ENCODE measurements around the gene FERMT2.

FERMT2 gene

DNA sequence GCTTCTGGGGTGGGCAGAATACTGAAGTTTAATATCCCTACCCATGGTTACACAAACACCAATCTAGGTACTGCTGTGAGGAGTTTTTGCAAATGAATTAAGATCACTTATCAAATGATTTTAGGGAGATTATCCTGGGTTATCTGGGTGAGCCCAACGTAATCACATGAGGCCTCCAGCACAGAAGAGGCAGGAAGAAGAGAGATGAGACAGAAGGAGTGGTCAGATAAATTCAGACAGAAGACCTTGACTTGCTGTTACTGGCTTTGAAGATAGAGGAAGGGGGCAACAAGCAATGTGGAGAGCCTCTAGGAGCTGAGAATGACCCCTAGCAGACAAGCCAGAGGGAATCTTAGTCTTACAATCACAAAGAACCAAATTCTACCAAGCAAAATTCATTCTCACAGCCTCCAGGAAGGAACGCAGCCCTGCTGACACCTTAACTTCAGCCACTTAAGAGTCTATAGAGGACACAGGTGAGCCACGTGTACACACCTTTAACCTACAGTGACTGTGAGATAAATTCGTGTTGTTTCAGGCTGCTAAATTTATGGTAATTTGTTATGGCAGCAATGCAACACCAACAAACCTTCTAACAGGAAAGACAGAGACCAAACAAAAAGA is 49.4 kb downstream of the FERMT2 start:
- Histone ChIP-seq H3K9me3 (ENCODE audit: control insufficient read depth, low read length) (no peaks in the 10 kb centered on the region), H3K4me1 (ENCODE audit: control insufficient read depth, insufficient read depth, low read length, poor library complexity, severe bottlenecking) (peaks cover 19% of the 10 kb centered on the region), H3K36me3 (ENCODE audit: control insufficient read depth, insufficient read depth, low read length) (peaks cover 31% of the 10 kb centered on the region), H3K27ac (ENCODE audit: low read depth, low read length, severe bottlenecking) (no peak overlapping the region), H3K4me3 (ENCODE audit: extremely low read depth, insufficient read depth, low read length, poor library complexity, severe bottlenecking) (no peak overlapping the region)
- 0% methylated on average over 1 of the region's 4 CpGs for WGBS, 2 experiments (ENCODE audit: insufficient coverage in 2 of 2)

DNA sequence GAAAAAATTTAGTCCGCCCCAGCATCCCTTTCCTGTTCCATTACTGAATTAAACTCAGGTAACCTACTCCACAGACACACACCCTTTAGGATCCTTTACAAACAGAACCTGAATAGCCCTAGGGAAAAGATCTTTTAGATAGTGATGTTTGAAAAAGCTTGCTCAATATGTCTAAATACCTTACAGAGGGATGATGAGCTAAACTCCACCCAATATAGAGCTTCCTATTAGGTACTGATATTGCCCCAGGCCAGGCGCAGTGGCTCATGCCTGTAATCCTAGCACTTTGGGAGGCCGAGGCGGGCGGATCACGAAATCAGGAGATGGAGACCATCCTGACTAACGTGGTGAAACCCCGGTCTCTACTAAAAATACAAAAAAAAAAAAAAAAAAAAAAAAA is 50.1 kb downstream of the FERMT2 start:
- Histone ChIP-seq H3K4me1 (ENCODE audit: control insufficient read depth, insufficient read depth, low read length, poor library complexity, severe bottlenecking) (peaks cover 11% of the 10 kb centered on the region), H3K36me3 (ENCODE audit: control insufficient read depth, insufficient read depth, low read length) (peaks cover 35% of the 10 kb centered on the region), H3K4me3 (ENCODE audit: extremely low read depth, insufficient read depth, low read length, poor library complexity, severe bottlenecking) (no peak overlapping the region), H3K27ac (ENCODE audit: low read depth, low read length, severe bottlenecking) (no peak overlapping the region), H3K9me3 (ENCODE audit: control insufficient read depth, low read length) (no peaks in the 10 kb centered on the region)
- WGBS, 2 experiments (ENCODE audit: insufficient coverage in 2 of 2) = no CpG with 5 or more reads among the region's 8 CpGs

DNA sequence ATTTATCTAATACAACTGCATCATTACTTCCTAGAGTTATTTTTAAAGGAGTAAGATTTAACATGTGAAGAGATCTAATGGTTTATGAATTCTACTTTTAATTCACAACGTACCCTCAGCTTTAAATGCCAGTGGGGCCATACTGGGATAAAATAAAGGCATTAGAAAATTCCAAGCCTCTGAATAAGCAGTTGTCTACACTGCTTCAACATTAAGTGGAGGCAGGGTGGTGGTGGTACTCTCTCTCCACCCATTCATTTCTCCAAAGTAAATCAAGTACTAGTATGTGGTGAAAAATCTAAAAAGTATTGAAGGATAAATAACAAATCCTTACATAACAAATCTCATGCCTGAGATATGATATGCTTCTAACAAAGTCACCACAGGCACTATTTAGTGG is 52.4 kb downstream of the FERMT2 start:
- no CpG with 5 or more reads among the region's 1 CpG for WGBS, 2 experiments (ENCODE audit: insufficient coverage in 2 of 2)
- Histone ChIP-seq H3K36me3 (ENCODE audit: control insufficient read depth, insufficient read depth, low read length) (peaks cover 40% of the 10 kb centered on the region), H3K4me1 (ENCODE audit: control insufficient read depth, insufficient read depth, low read length, poor library complexity, severe bottlenecking) (peaks cover 5% of the 10 kb centered on the region), H3K27ac (ENCODE audit: low read depth, low read length, severe bottlenecking) (no peak overlapping the region), H3K4me3 (ENCODE audit: extremely low read depth, insufficient read depth, low read length, poor library complexity, severe bottlenecking) (no peak overlapping the region), H3K9me3 (ENCODE audit: control insufficient read depth, low read length) (no peaks in the 10 kb centered on the region)

DNA sequence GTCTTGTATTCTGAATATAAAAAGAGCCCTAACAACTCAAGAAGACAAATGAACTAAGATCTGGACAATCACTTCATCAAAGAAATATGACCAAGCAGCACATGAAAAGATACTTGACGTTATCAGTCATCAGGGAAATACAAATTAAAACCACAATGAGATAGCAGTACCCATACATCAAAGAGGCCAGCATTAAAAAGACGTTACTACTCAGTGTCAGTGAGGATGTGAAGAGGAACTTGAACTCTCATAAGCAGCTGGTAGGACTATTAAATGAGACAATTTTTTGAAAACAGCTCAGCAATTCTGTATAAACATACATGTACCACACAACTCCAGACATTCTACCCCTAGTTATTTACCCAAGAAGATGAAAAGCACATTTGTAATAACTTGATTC is 55.9 kb downstream of the FERMT2 start:
- Histone ChIP-seq H3K27ac (ENCODE audit: low read depth, low read length, severe bottlenecking) (no peak overlapping the region), H3K36me3 (ENCODE audit: control insufficient read depth, insufficient read depth, low read length) (peaks cover 50% of the 10 kb centered on the region), H3K4me1 (ENCODE audit: control insufficient read depth, insufficient read depth, low read length, poor library complexity, severe bottlenecking) (no peaks in the 10 kb centered on the region), H3K4me3 (ENCODE audit: extremely low read depth, insufficient read depth, low read length, poor library complexity, severe bottlenecking) (no peak overlapping the region), H3K9me3 (ENCODE audit: control insufficient read depth, low read length) (no peaks in the 10 kb centered on the region)
- WGBS, 2 experiments (ENCODE audit: insufficient coverage in 2 of 2) = 79% methylated on average over 2 of the region's 2 CpGs; no CpG with 5 or more reads in 1 of the 2 experiments

DNA sequence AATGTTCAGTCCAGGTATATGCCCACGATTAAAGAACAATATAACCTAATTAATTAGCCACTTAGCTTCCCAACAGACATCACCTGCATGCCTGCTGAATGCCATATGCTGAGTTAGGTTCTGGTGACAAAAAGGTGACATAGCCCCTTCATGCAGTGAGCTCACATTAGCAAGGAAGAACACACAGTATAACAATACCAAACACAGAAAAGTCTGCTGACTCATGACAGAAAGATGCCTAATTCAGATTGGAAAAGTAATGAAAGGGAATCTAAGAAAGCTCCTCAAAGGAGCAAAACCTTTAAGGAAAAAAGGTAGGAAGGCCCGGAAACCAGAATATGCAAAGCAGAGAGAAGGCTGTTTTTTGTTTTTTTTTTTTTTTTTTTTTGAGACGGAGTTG is 59.0 kb downstream of the FERMT2 start:
- Histone ChIP-seq H3K4me3 (ENCODE audit: extremely low read depth, insufficient read depth, low read length, poor library complexity, severe bottlenecking) (no peak overlapping the region), H3K4me1 (ENCODE audit: control insufficient read depth, insufficient read depth, low read length, poor library complexity, severe bottlenecking) (no peaks in the 10 kb centered on the region), H3K27ac (ENCODE audit: low read depth, low read length, severe bottlenecking) (no peak overlapping the region), H3K36me3 (ENCODE audit: control insufficient read depth, insufficient read depth, low read length) (peaks cover 71% of the 10 kb centered on the region), H3K9me3 (ENCODE audit: control insufficient read depth, low read length) (no peaks in the 10 kb centered on the region)
- 92 to 100% methylated on average over 1 of the region's 3 CpGs for WGBS, 2 experiments (ENCODE audit: insufficient coverage in 2 of 2)

DNA sequence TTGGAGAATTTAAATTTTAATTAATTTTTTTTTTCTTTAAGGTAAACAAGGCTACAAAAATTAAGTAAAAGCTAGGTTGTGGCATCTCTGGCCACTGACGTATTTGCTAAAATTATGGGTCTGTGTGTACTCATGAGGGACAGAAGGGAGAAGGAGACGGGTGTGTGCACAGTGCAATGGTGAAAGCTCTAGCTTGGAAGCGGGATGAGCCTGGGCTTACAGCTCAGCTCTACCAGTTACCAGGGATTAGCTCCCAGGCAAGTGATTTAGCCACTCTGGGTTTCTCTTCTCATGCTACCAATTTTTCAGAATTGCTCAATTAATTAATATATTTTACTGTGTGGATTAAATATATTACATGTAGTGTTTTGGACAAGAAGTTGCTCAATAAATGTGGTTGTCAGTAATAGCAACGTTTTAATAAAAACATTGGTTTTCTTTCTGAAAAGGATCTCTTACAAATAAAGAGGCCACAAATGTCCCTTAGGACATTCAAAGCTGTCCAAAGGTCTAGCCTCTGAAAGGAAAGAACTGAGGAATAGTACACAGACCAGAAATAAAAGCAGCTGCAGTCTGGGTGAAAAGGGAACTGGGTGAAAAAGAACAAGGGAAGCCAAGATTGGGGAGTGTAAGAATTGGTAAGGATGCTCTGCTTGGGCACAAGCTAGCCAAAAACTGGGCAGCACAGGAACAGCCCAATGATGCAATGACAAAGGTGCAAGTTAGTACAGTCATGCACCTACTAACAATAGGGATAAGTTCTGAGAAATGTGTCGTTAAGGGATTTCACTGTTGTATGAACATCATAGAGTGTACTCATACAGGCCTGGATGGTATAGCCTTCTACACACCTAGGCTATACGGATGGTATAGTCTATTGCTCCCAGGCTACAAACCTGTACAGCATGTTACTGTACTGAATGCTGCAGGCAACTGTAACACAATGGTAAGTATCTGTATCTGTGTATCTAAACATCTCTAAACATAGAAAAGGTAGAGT is 61.7 kb downstream of the FERMT2 start:
- peaks cover 86% of the 10 kb centered on the region for H3K36me3 ChIP-seq (ENCODE audit: control insufficient read depth, insufficient read depth, low read length)
- no peaks in the 10 kb centered on the region for H3K9me3 ChIP-seq (ENCODE audit: control insufficient read depth, low read length)
- H3K4me3 ChIP-seq (ENCODE audit: extremely low read depth, insufficient read depth, low read length, poor library complexity, severe bottlenecking) = no peak overlapping the region
- no peak overlapping the region for H3K27ac ChIP-seq (ENCODE audit: low read depth, low read length, severe bottlenecking)
- 90 to 100% methylated on average over 3 to 4 of the region's 6 CpGs for whole genome bisulfite sequencing, 2 experiments (ENCODE audit: insufficient coverage in 2 of 2)
- no peaks in the 10 kb centered on the region for H3K4me1 ChIP-seq (ENCODE audit: control insufficient read depth, insufficient read depth, low read length, poor library complexity, severe bottlenecking)

DNA sequence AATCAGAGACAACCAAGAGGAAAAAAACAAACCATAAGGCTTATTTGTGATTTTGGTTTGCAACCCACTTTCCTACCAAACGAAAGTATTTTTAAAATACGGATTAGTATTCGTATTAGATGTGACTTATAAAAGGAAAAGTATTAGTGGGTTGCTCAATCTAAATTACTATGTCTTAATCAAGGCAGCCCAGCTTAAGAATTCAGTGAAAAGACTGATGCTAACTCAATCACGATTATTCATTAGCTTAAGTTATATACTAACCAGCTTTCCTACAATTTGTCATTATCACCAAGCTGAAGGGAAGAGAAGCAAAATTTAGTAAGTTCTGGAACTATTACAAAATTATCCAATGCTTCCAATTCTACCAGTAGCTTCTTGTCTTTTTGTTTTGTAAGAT is 62.7 kb downstream of the FERMT2 start:
- Histone ChIP-seq H3K4me1 (ENCODE audit: control insufficient read depth, insufficient read depth, low read length, poor library complexity, severe bottlenecking) (no peaks in the 10 kb centered on the region), H3K9me3 (ENCODE audit: control insufficient read depth, low read length) (no peaks in the 10 kb centered on the region), H3K27ac (ENCODE audit: low read depth, low read length, severe bottlenecking) (no peak overlapping the region), H3K4me3 (ENCODE audit: extremely low read depth, insufficient read depth, low read length, poor library complexity, severe bottlenecking) (no peak overlapping the region), H3K36me3 (ENCODE audit: control insufficient read depth, insufficient read depth, low read length) (peaks cover 88% of the 10 kb centered on the region)
- WGBS, 2 experiments (ENCODE audit: insufficient coverage in 2 of 2) = no CpG with 5 or more reads among the region's 4 CpGs

DNA sequence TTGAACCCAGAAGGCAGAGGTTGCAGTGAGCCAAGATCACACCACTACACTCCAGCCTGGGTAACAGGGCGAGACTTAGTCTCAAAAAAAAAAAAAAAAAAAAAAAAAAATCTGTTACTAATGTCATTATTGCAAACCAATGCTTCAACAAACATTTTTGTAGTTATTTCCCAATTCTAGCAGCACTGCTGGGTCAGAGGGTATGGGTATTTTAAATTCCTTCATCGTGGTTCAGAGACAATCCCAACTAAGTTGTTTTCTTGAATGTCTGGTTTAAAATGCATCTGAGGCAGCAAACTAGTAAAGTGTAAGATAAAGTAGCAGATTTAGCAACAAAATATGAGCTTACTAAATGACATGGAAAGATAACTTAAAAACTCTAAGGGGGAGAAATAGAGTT is 65.6 kb downstream of the FERMT2 start:
- H3K4me3 ChIP-seq (ENCODE audit: extremely low read depth, insufficient read depth, low read length, poor library complexity, severe bottlenecking) = no peak overlapping the region
- peaks cover 3% of the 10 kb centered on the region for H3K4me1 ChIP-seq (ENCODE audit: control insufficient read depth, insufficient read depth, low read length, poor library complexity, severe bottlenecking)
- H3K36me3 ChIP-seq (ENCODE audit: control insufficient read depth, insufficient read depth, low read length) = peaks cover 78% of the 10 kb centered on the region
- no CpG with 5 or more reads among the region's 2 CpGs for WGBS, 2 experiments (ENCODE audit: insufficient coverage in 2 of 2)
- H3K9me3 ChIP-seq (ENCODE audit: control insufficient read depth, low read length) = no peaks in the 10 kb centered on the region
- H3K27ac ChIP-seq (ENCODE audit: low read depth, low read length, severe bottlenecking) = no peak overlapping the region

DNA sequence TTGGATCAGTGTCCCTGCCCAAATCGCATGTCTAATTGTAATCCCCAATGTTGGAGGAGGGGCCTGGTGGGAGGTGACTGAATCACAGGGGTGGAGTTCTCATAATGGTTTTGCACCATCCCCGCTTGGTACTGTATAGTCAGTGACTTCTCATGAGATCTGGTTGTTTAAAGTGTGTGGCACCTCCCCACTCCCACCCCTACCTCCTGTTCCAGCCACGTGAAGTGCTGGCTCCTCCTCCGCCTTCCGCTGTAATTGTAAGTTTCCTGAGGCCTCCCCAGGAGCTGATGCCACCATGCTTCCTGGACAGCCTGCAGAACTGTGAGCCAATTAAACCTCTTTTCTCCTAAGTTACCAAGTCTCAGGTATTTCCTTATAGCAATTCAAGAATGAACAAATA is 67.2 kb downstream of the FERMT2 start:
- H3K4me1 ChIP-seq (ENCODE audit: control insufficient read depth, insufficient read depth, low read length, poor library complexity, severe bottlenecking) = peaks cover 3% of the 10 kb centered on the region
- H3K9me3 ChIP-seq (ENCODE audit: control insufficient read depth, low read length) = no peaks in the 10 kb centered on the region
- no peak overlapping the region for H3K4me3 ChIP-seq (ENCODE audit: extremely low read depth, insufficient read depth, low read length, poor library complexity, severe bottlenecking)
- no peak overlapping the region for H3K27ac ChIP-seq (ENCODE audit: low read depth, low read length, severe bottlenecking)
- WGBS, 2 experiments (ENCODE audit: insufficient coverage in 2 of 2) = 79 to 90% methylated on average over 3 to 4 of the region's 5 CpGs
- H3K36me3 ChIP-seq (ENCODE audit: control insufficient read depth, insufficient read depth, low read length) = peaks cover 77% of the 10 kb centered on the region

DNA sequence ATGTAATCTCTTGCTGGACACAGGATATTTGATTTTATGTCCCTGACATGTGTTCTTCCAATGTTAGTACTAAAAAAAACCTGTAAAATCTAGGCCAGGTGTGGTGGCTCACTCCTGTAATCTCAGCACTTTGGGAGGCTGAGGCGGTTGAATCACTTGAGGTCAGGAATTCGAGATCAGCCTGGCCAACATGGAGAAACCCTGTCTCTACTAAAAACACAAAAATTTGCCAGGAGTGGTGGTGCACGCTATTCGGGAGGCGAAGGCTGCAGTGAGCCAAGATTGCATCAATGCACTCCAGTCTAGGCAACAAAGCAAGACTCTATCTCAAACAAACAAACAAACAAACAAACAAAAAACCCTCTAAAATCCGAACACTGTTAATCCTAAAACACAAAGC is 68.0 kb downstream of the FERMT2 start:
- Histone ChIP-seq H3K36me3 (ENCODE audit: control insufficient read depth, insufficient read depth, low read length) (peaks cover 75% of the 10 kb centered on the region), H3K4me1 (ENCODE audit: control insufficient read depth, insufficient read depth, low read length, poor library complexity, severe bottlenecking) (peaks cover 3% of the 10 kb centered on the region)
- 93 to 94% methylated on average over 3 to 6 of the region's 6 CpGs for WGBS, 2 experiments (ENCODE audit: insufficient coverage in 2 of 2)

DNA sequence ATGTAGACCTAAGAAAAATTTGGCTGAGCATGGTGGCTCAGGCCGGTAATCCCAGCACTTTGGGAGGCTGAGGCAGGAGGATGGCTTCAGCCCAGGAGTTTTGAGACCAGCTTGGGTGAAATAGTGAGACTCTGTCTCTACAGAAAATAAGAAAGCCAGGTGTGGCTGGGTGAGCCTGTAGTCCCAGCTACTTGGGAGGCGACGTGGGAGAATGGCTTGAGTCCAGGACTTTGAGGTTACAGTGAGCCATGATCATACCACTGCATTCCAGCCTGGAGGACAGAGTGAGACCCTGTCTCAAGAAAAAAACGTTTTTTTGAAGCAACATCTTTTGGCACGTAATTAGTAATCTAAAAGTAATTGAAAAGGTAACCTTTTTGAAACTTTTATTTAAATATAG is 70.9 kb downstream of the FERMT2 start:
- H3K4me1 ChIP-seq (ENCODE audit: control insufficient read depth, insufficient read depth, low read length, poor library complexity, severe bottlenecking) = peaks cover 16% of the 10 kb centered on the region
- peaks cover 75% of the 10 kb centered on the region for H3K36me3 ChIP-seq (ENCODE audit: control insufficient read depth, insufficient read depth, low read length)
- no peak overlapping the region for H3K4me3 ChIP-seq (ENCODE audit: extremely low read depth, insufficient read depth, low read length, poor library complexity, severe bottlenecking)
- 94 to 100% methylated on average over 3 to 5 of the region's 5 CpGs for WGBS, 2 experiments (ENCODE audit: insufficient coverage in 2 of 2)
- no peak overlapping the region for H3K27ac ChIP-seq (ENCODE audit: low read depth, low read length, severe bottlenecking)
- no peaks in the 10 kb centered on the region for H3K9me3 ChIP-seq (ENCODE audit: control insufficient read depth, low read length)

More for the DNA sequence above, 68.0 kb downstream of the FERMT2 start:
- Histone ChIP-seq H3K4me3 (ENCODE audit: extremely low read depth, insufficient read depth, low read length, poor library complexity, severe bottlenecking) (no peak overlapping the region), H3K9me3 (ENCODE audit: control insufficient read depth, low read length) (no peaks in the 10 kb centered on the region), H3K27ac (ENCODE audit: low read depth, low read length, severe bottlenecking) (no peak overlapping the region)
